IMR-90 (cell line): ENCODE data around the gene FOXO4. TPM values are rescaled to one million over a fixed set of nuclear protein-coding genes. Genes with fewer than 3 reads are reported as not detected.

Experiments used
- ATAC-seq: fragments of 200-7000 bp; cut with Tn5 transposase; 2 replicates; pipeline ENCODE4 v1.9.1; 2020; ENCODE audit warnings: low read depth, mild to moderate bottlenecking, moderate library complexity
- BruUV-seq: library from RNA; stranded (reverse); fragments of 400-500 nt; replicated peaks from 2 replicates; lab custom pipeline; 2021; lab: Mats Ljungman, UMichigan
- CTCF ChIA-PET: fragments of 300-600 bp; formaldehyde crosslinking; extraction: SDS; loops from one replicate; lab custom pipeline; 2021; ENCODE audit warnings: antibody characterized with exemption; lab: Yijun Ruan, JAX
- POLR2A ChIA-PET: fragments of 300-600 bp; sonication (Branson Sonifier 250); formaldehyde crosslinking; loops from one replicate; lab custom pipeline; 2022; ENCODE audit warnings: antibody characterized with exemption; ENCODE audit not compliant: unreplicated experiment; lab: Charles Lee
- DNase-seq: peaks from one replicate; pipeline ENCODE4 v3.0.0; 2013
- H2AFZ ChIP-seq: replicated peaks from 2 replicates; pipeline ENCODE3; 2013; ENCODE audit warnings: low read length, mild to moderate bottlenecking; ENCODE audit not compliant: poor library complexity
- H2AK5ac ChIP-seq: 2 replicates; pipeline ENCODE4 v1.6.1; 2013; ENCODE audit warnings: low read depth, low read length, inconsistent platforms
- H2AK9ac ChIP-seq: replicated peaks from 2 replicates; pipeline ENCODE3; 2013; ENCODE audit warnings: mild to moderate bottlenecking, low read depth, low read length, moderate library complexity; ENCODE audit not compliant: poor library complexity
- H2BK120ac ChIP-seq: 2 replicates; pipeline ENCODE4 v1.6.1; 2013; ENCODE audit warnings: low read depth, low read length, inconsistent platforms
- H2BK15ac ChIP-seq: 3 replicates; pipeline ENCODE4 v1.6.1; 2013; ENCODE audit warnings: low read depth, low read length, inconsistent platforms
- H2BK20ac ChIP-seq: 2 replicates; pipeline ENCODE4 v1.6.1; 2013; ENCODE audit warnings: low read depth, mild to moderate bottlenecking, inconsistent platforms, low read length, moderate library complexity
- H2BK5ac ChIP-seq: 2 replicates; pipeline ENCODE4 v1.6.1; 2013; ENCODE audit warnings: mild to moderate bottlenecking, low read depth, low read length, inconsistent platforms; ENCODE audit not compliant: poor library complexity, severe bottlenecking
- H3K14ac ChIP-seq: replicated peaks from 2 replicates; pipeline ENCODE4 v1.6.1; 2013; ENCODE audit warnings: low read depth, low read length, inconsistent platforms
- H3K18ac ChIP-seq: 2 replicates; pipeline ENCODE4 v1.6.1; 2013; ENCODE audit warnings: low read depth, low read length, control low read depth
- H3K23ac ChIP-seq: 2 replicates; pipeline ENCODE4 v1.6.1; 2013; ENCODE audit warnings: low read depth, low read length, inconsistent platforms
- H3K27ac ChIP-seq: 2 replicates; pipeline ENCODE4 v1.5.1; 2013; ENCODE audit warnings: mild to moderate bottlenecking, control low read depth, low read length; ENCODE audit not compliant: insufficient read depth
- H3K27me3 ChIP-seq: 2 replicates; pipeline ENCODE4 v1.6.1; 2013; ENCODE audit warnings: low read length; ENCODE audit not compliant: control insufficient read depth, insufficient read depth
- H3K36me3 ChIP-seq: 2 replicates; pipeline ENCODE4 v1.6.1; 2013; ENCODE audit warnings: low read length, mixed read lengths; ENCODE audit not compliant: control insufficient read depth, insufficient read depth
- H3K4ac ChIP-seq: 2 replicates; pipeline ENCODE4 v1.6.1; 2013; ENCODE audit warnings: low read depth, low read length, inconsistent platforms
- H3K4me1 ChIP-seq: 2 replicates; pipeline ENCODE4 v1.6.1; 2013; ENCODE audit warnings: low read length, mixed read lengths; ENCODE audit not compliant: control insufficient read depth, insufficient read depth
- H3K4me2 ChIP-seq: 2 replicates; pipeline ENCODE4 v1.6.1; 2013; ENCODE audit warnings: low read depth, mild to moderate bottlenecking, control low read depth, low read length, moderate library complexity
- H3K4me3 ChIP-seq: 2 replicates; pipeline ENCODE4 v1.5.1; 2013; ENCODE audit warnings: low read depth, mild to moderate bottlenecking, control low read depth, low read length, moderate library complexity; ENCODE audit not compliant: insufficient read depth
- H3K56ac ChIP-seq: 2 replicates; pipeline ENCODE4 v1.6.1; 2013; ENCODE audit warnings: low read length, inconsistent platforms; ENCODE audit not compliant: insufficient read depth; ENCODE audit errors: extremely low read depth
- H3K79me1 ChIP-seq, 2 experiments: 2 replicates each; pipeline ENCODE4 v1.6.1; 2013; ENCODE audit warnings: low read length in 2 of 2, inconsistent platforms in 1 of 2, low read depth in 1 of 2
- H3K9ac ChIP-seq: 2 replicates; pipeline ENCODE4 v1.6.1; 2013; ENCODE audit warnings: low read depth, low read length, control low read depth
- H3K9me1 ChIP-seq: 2 replicates; pipeline ENCODE4 v1.6.1; 2013; ENCODE audit warnings: low read length, inconsistent platforms; ENCODE audit not compliant: insufficient read depth
- H3K9me3 ChIP-seq: 2 replicates; pipeline ENCODE4 v1.6.1; 2013; ENCODE audit warnings: low read length; ENCODE audit not compliant: control insufficient read depth, insufficient read depth
- H4K20me1 ChIP-seq: 2 replicates; pipeline ENCODE4 v1.6.1; 2013; ENCODE audit warnings: low read length, inconsistent platforms; ENCODE audit not compliant: insufficient read depth
- H4K5ac ChIP-seq: 2 replicates; pipeline ENCODE4 v1.6.1; 2013; ENCODE audit warnings: mild to moderate bottlenecking, low read depth, low read length, control low read depth
- H4K8ac ChIP-seq, 2 experiments: 2 replicates each; pipeline ENCODE4 v1.6.1; 2013; ENCODE audit warnings: low read depth in 2 of 2, low read length in 2 of 2, control low read depth in 1 of 2, inconsistent platforms in 1 of 2
- H4K91ac ChIP-seq: 2 replicates; pipeline ENCODE4 v1.6.1; 2013; ENCODE audit warnings: low read depth, low read length, inconsistent platforms; ENCODE audit not compliant: insufficient read depth
- CHD1 ChIP-seq: IDR thresholded peaks from 2 replicates; pipeline ENCODE4 v1.6.1; 2012; ENCODE audit warnings: low read depth, low read length, improper control_type of control experiment
- NFE2L2 ChIP-seq: fragments of 150-350 bp; IDR thresholded peaks from 2 replicates; pipeline ENCODE4 v1.6.1; 2016; ENCODE audit warnings: low read depth, mild to moderate bottlenecking, low read length
- SMC3 ChIP-seq: fragments of 150-350 bp; IDR thresholded peaks from 2 replicates; pipeline ENCODE4 v1.6.1; 2016; ENCODE audit warnings: low read depth, mild to moderate bottlenecking, antibody characterized with exemption, low read length, moderate library complexity
- whole genome bisulfite sequencing, 2 experiments: methylation state at CpG; one replicate each; pipeline versions ENCODE4 v1.1.5 to v1.1.7; 2013; ENCODE audit warnings: missing lambda C conversion rate in 2 of 2; ENCODE audit not compliant: insufficient read length in 1 of 2; ENCODE audit errors: extremely low coverage in 2 of 2; 5-methylcytosine and 5-hydroxymethylcytosine counted together
- dilution Hi-C: fragments of 300-500 bp; cut with HindIII; formaldehyde crosslinking; loops from one replicate; pipeline ENCODE4 v1.14.3; 2018; ENCODE audit warnings: low sequenced_read_pairs; ENCODE audit not compliant: unreplicated experiment
- in situ Hi-C: fragments of 300-500 bp; cut with MboI; formaldehyde crosslinking; loops from 3 replicates; pipeline ENCODE4 v1.14.3; 2019; ENCODE audit warnings: low sequenced_read_pairs, inconsistent platforms, mixed read lengths
- intact Hi-C: fragments of 100-400 bp; cut with micrococcal nuclease; formaldehyde crosslinking; loops from 2 replicates; pipeline ENCODE4 v1.10.0; 2022
- polyA plus RNA-seq, 3 experiments: library from polyadenylated mRNA; depleted of rRNA; stranded (reverse); fragments of >200 nt; gene quantifications; 2 replicates each; pipeline ENCODE4 v1.2.3, GENCODE V29; 2012; ENCODE audit warnings: low replicate concordance in 1 of 3
- total RNA-seq: library from RNA; depleted of rRNA; stranded (reverse); fragments of >200 nt; gene quantifications from 2 replicates; pipeline ENCODE4 v1.2.3, GENCODE V29; 2012
- TF ChIP-seq, protein P1 (sequence below): fragments of 150-350 bp; IDR thresholded peaks from 2 replicates; pipeline ENCODE4 v1.6.1; 2017; ENCODE audit warnings: mild to moderate bottlenecking, antibody characterized with exemption, low read length, low read depth

FOXO4 gene
- total and polyA plus RNA-seq, 2 of the 4 experiments (the other 2 are of a cell fraction): 2.0 to 2.6 TPM

GRCh38 chrX:71068044-71068918 is 27.4 kb upstream of the FOXO4 start, which contains the start of gene SNX12 (continued):
- no peak for TF ChIP-seq NFE2L2
- no peak for TF ChIP-seq CHD1
- TF ChIP-seq SMC3: no peak

- no peak overlapping the region for H3K27ac ChIP-seq
- H4K20me1 ChIP-seq: no peaks in the 10 kb centered on the region
- H3K18ac ChIP-seq: no peak overlapping the region
- no peak overlapping the region for H2BK5ac ChIP-seq
- no peak overlapping the region for H3K9ac ChIP-seq
- ChIA-PET CTCF (no interaction called here), POLR2A (no interaction called here)
- H3K4me3 ChIP-seq: no peak overlapping the region
- DNase-seq (no peak), ATAC-seq (no peak)
- no peaks in the 10 kb centered on the region for H3K79me1 ChIP-seq
- H3K9me3 ChIP-seq: no peaks in the 10 kb centered on the region
- H4K5ac ChIP-seq: no peak overlapping the region
- 39% methylated on average over 4 of the region's 5 CpGs; no CpG with 5 or more reads in 1 of the 2 experiments for WGBS, 2 experiments
- no peak overlapping the region for H4K8ac ChIP-seq
- H2BK20ac ChIP-seq: no peak overlapping the region
- H3K36me3 ChIP-seq: peaks cover 2% of the 10 kb centered on the region; the same call in 1 of the 2 replicates
- no peak overlapping the region for H2BK120ac ChIP-seq
- H3K4me1 ChIP-seq: no peaks in the 10 kb centered on the region
- peaks cover 11% of the 10 kb centered on the region for H3K27me3 ChIP-seq
- no peak overlapping the region for H3K56ac ChIP-seq
- in situ Hi-C loops: no loop called here
- no peak overlapping the region for H2AK9ac ChIP-seq
- no peak overlapping the region for H3K23ac ChIP-seq
- H2AK5ac ChIP-seq: no peak overlapping the region
- dilution Hi-C loops: no loop called here
- H4K91ac ChIP-seq: no peak overlapping the region
- H2BK15ac ChIP-seq: no peak overlapping the region
- no peak overlapping the region for H3K14ac ChIP-seq
- H3K4me2 ChIP-seq: no peak overlapping the region
- no peaks in the 10 kb centered on the region for H3K9me1 ChIP-seq
- intact Hi-C loops: no loop called here
- no peak overlapping the region for H2AFZ ChIP-seq
- BruUV-seq: no TSS peak
- TF ChIP-seq, protein P1, sequence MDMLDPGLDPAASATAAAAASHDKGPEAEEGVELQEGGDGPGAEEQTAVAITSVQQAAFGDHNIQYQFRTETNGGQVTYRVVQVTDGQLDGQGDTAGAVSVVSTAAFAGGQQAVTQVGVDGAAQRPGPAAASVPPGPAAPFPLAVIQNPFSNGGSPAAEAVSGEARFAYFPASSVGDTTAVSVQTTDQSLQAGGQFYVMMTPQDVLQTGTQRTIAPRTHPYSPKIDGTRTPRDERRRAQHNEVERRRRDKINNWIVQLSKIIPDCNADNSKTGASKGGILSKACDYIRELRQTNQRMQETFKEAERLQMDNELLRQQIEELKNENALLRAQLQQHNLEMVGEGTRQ: no peak
- TF ChIP-seq NFE2L2: no peak
- no peak overlapping the region for H3K4ac ChIP-seq
These were observed 25.1 kb upstream of the FOXO4 start for GRCh38 chrX:71070531-71070930.
